ENCODE data around the gene TGFBR3L.

Gene TGFBR3L

GRCh38 chr19:7914099-7914498 is 531 bp upstream of the TGFBR3L start:
- no peak for DNase-seq (ENCODE audit: low spot score)
- CTCF ChIA-PET, result no interaction called here
- POLR2A ChIA-PET (ENCODE audit: low non-redundant PET), result no interaction called here
- peak overlapping the region; percentile 24; the same call in 1 of the 2 replicates for H3K27ac ChIP-seq
- TF ChIP-seq CTCF (conservative IDR thresholded peaks at IDR 0.05; ENCODE audit: low read depth), result no peak

- ChIA-PET POLR2A (ENCODE audit: low non-redundant PET) (interaction anchor here (0.6 kb wide), 2 partner anchors 12 to 13 kb away, joined by 3 to 4 read pairs; partner anchors contain the start of gene MAP2K7), CTCF (interaction anchor here (0.6 kb wide), 1 partner anchor 37 kb away, joined by 3 read pairs; no protein-coding TSS in a partner anchor)
- no peak for TF ChIP-seq CTCF (conservative IDR thresholded peaks at IDR 0.05; ENCODE audit: low read depth)
- DNase-seq (ENCODE audit: low spot score), result no peak
- H3K27ac ChIP-seq, result peak overlapping the region; percentile 70; the same call in 1 of the 2 replicates
Measured at GRCh38 chr19:7915250-7916102, 846 bp downstream of the TGFBR3L start.

GRCh38 chr19:7916103-7916954 is 1.7 kb downstream of the TGFBR3L start:
- DNase-seq (ENCODE audit: low spot score), result no peak
- ChIA-PET CTCF (interaction anchor here (0.6 kb wide), 2 partner anchors 38 to 116 kb away, joined by 3 to 5 read pairs; no protein-coding TSS in a partner anchor), POLR2A (ENCODE audit: low non-redundant PET) (interaction anchor here (0.6 kb wide), 2 partner anchors 12 to 13 kb away, joined by 3 to 4 read pairs; partner anchors contain the start of gene MAP2K7)
- TF ChIP-seq CTCF (conservative IDR thresholded peaks at IDR 0.05; ENCODE audit: low read depth), result peak; percentile 12; the same call in 1 of the 2 replicates
- peak overlapping the region; percentile 70 for H3K27ac ChIP-seq

GRCh38 chr19:7916955-7917266 is 2.3 kb downstream of the TGFBR3L start:
- no peak for TF ChIP-seq CTCF (conservative IDR thresholded peaks at IDR 0.05; ENCODE audit: low read depth)
- peak overlapping the region; percentile 70 for H3K27ac ChIP-seq
- no peak for DNase-seq (ENCODE audit: low spot score)
- CTCF ChIA-PET, result no interaction called here
- POLR2A ChIA-PET (ENCODE audit: low non-redundant PET), result no interaction called here

GRCh38 chr19:7917267-7918061 is 2.8 kb downstream of the TGFBR3L start:
- no peak for DNase-seq (ENCODE audit: low spot score)
- POLR2A ChIA-PET (ENCODE audit: low non-redundant PET), result no interaction called here
- TF ChIP-seq CTCF (conservative IDR thresholded peaks at IDR 0.05; ENCODE audit: low read depth), result peak; percentile 82
- peak overlapping the region; percentile 70 for H3K27ac ChIP-seq
- CTCF ChIA-PET, result interaction anchor here (0.5 kb wide), 1 partner anchor 11 kb away, joined by 9 read pairs; no protein-coding TSS in a partner anchor

Measured in RWPE1 (cell line).